Measurements from ENCODE around the gene TRNP1.

The TRNP1 gene

DNA sequence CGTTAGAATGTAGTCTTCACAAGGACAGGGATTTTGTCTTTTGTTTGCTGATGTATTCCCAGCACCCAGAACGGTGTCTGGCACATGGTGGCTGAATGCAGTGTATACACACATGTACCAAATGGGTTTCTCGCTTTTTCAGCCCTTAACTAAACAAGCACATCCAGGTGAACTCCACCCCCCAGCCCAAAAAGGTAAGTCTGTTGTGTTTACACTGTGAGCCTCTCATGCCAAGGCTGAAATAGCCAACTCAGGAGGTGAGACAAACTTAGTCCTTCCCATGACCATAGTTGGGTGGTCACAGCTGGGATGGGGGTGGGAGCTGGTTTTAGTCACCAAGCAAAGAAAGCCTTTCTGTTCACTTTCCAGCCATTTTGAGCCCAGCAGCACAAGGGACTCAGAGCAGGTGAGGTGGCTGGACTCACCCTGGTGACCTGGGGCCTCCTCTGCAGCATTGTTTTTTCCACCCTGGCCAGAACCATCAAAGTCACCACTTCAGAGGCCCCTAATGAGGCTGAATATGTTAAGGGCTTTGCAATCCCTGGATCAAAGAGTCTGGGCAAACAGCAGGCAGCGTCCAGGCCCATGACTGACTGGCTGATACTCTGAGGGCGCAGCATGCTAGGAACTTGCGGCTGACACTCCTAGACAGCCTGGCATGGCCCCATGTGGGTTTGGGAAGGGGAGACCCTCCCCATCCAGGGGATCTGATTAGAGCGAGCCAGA is 10.4 kb downstream of the TRNP1 start:
- no peak for DNase-seq

DNA sequence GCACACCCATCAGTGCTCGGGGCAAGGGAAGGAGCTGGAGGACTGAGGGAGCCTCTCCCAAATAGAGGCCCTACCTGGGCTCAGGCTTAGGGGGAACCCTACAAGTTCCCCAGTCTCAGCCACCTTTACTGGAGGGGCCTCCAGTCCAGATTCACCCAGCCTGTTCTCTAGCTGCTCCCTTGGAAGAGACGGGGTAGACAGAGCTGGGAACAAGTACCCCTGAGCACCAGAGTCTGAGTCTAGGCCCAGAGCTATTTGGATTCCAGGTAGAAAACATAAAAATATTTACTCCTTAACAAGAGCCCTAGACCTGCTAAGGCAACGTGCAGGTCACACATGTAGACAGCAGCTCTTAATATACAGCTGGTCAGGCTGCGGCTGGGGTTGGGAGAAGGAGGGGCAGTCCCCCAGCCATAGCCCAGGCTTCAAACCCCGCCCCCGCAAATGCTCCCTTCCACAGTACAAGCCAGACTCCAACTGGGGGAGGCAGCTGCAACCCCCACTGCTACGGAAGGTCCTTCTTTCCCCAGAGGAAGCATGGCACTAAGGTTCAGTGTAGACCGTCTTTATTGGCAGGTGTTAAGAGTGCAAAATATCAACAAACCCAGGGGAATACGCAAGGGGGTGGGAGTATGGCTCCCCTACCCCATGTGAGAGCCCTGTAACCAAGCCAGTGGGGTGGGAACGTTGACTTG is 11.1 kb downstream of the TRNP1 start:
- no peak for DNase-seq

DNA sequence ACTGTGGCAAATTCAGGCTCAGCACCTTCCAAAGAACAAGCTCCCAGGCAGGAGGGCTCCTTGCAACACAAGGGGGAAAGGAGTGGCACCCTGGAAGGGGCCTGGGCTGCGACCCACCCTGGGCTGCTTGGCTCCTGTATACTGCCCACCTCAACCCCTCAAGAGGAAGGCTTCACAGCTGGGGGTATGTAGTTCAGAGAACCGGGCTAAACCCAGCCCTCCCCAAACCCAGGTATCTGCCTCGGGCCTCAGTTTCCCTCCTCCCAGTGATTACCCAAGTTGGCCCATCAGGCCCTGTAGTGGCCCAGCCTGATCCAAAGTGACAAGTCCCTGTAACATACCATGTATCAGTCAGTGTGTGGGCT is 11.7 kb downstream of the TRNP1 start:
- no peak for DNase-seq

DNA sequence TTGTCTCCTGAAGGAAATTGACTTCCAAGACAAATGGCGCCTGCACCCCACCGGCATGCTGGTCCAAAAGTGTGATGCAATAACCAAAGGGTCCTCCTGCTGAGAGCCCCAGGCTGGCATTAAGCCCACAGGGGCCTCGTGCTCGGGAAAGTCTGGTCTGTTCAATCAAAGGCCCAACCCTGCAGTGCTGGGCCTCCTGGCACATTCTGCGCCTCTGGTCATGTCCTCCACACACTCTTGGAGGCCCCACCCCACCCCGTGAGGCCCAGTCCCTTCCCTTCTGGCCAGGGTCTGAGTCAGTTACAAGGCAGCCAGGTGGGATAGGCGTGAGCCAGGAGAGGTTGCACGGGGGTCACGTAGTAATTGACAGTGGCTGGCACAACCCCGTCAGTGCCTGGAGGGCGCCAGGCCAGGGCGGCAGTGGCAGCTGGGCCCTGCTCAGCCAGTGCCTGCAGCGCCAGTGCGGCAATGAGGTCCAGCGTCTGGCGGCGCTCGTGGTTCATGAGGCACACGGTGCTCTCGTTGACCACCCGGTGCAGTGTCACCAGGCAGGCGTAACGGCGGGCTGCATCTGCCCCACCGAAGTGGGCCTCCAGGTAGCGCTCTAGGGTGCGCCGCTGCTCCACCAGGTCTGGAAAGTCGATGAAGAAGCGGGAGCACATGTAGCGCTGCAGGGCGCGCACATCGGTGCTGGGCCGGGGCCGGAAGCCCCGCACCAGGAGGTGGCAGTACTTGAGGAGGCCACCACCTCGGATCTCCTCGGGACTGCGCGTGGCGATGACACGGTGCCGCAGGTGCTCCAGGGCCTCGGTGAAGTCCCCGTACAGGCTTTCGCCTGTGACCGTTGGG is 12.4 kb downstream of the TRNP1 start:
- DNase-seq: no peak

DNA sequence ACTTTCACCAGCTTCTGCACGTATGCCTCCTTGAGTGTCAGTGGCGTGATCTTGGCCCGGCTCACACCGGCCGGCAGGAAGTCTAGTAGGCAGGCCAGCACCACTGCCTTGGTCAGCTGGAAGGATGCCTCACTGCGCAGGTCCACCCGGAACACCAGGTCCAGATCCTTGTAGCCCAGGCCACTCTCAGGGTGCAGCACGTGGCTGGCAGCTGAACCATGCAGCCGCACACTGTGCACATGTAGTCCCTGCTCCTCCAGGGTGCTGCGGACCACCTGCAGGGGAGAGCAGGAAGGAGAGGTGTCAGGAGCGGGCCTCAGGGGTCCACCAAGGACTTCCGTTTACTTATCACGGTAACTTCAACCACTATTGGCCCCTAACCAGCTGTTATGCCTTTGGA is 13.2 kb downstream of the TRNP1 start:
- no peak for DNase-seq

DNA sequence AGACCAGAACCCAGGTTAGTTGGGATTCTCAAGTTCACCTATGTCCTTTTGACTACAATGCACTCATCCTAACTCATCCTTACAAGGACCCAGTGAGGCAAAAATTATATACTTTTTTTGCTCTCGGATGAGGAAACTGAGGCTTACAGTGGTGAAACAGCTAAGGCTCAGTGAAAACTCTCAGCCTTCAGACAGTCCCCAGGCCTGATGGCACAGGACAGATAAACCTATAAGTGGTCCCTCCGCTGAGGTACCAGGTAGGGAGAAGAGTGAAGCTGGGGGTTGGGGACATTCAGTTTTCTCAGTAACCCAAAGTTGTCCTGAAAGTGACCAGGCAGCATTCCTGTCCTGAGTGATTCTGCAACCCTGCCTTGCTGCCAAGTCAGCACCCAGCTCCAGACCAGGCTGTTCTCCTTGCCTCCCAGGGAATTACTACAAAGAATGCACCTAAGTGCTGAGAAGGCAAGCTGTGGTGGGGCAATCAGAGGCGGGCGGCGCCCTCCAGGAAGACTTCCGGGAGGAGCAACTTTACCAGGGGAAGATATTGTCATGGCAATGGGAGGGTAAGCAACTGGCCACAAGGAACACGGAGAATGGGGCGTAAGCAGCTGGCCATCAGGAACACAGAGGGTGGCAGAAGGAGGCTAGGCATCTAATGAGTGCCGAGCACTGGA is 14.6 kb downstream of the TRNP1 start:
- no peak for DNase-seq

DNA sequence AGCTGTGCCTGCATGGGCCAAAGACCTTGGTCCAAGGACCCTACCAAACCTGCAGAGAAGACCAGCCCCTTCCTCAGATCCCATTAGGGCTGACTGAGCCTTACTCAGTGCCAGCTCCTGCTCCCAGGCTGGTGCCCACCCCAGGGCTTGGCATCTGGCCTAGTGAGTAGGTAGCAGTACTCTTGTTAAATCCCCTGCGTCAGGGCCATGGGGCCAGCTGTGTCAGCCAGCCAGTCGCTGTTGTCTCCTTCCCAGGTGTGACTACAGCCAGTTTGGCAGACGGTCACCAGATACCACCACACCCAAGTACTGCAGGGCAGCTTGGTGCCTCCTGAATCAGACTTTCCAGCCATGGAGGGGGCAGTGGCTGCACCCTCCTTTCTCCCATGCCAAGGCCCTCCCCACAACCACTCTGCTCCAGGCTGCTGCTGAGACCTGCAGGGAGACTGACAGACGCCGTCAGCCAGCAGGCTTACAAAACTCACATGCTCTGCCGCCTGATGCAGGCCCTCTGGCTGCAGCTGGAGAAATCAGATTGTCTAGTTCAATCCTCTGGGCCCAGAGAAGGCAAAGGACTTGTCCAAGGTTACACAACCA is 16.2 kb downstream of the TRNP1 start:
- peak; percentile 45 for DNase-seq

DNA sequence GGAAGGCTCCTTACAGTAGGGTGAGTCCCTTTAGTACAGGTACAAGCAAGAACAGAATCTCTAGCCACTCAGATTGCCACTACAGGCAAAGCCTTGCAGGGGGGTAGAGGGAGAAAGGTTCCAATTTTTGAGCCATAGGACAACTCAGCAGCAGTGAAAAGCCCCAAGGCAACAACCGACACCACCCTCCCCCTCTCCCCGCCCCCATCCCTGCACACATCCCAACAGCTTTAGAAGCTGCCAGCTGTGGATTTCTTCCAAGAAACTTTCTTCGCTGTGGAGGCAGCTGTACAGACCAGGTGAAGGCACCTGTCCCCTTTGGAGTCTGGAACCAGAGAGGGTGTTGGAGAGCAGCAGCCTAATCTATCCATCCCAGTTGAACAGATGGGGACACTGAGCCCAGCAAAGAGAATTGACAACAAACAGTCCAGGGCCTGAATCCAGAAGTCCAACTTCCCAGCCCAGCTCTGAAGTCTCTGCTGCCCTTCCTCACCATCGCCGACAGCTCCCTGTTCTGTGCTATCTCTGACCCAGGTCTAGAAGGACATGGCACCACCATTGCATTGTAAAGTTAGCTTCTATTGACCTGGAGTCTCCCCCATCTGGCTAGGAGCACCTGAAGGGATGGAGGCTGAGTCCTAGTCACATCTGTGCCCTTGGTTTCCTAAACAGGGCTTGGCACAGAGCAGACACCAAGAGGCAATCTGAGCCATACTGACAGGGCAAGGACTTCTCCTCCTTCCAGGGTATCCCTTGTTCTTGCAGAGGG is 16.9 kb downstream of the TRNP1 start:
- DNase-seq: no peak

DNA sequence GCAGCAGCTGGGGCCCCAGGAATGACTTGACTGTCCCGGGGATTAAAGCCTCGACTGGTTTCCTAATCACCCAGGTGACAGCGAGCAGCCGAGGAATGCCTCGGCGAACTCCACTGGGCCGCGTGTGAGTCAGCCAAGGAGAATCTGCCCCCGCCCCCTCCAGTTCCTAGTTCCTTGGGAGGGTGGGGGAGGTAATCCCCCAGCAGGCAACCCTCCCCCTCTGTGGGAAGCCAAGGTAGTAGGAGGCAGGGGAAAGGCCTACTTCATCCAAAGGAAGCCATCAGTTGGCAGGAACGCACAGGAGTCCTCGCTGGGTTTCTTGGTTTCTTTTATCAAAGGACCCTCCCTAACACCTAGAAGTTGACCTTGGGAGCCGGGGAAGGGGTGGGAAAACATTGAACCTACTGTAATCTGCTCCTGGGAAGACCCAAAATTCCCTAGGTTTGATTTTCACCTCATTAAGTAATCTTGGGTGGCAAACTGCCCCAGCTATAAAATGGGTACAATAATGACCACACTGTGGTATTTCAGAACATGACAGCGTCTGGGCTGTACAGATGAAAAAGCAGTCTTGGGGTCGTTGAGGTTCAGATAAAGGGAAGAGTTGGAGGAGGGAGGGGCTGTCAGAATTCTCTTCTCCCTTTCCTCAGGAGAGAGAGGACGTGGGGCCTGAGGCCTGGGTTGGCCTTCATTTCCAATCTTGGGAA is 17.7 kb downstream of the TRNP1 start:
- no peak for DNase-seq

DNA sequence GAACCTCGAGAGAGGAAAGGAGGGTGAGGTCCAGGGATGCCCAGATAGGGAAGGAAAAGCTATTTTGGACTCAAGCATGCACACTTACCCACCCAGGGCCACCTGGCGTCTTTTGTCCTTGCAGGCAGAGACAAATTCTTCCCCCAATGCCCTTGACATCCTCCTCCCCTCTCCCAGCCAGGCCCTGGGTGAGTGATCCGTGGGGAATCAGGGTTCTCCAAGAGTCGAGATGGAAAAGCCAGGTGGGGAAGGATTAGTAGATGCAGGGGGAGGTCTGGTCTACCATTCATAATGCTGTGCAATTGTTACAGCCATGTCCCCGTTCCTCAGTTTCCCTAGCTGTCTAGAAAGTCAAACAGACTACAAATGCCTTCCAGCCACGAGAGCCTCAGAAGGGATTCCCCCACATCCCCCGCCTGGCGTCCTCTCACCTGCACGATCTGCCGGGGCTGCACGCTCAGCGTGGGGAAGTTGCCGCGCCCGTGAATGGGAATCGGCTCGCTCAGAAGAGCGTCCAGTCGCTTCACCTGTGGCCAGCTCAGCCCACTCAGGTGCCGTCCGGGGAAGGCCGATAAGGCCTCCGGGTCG is 18.6 kb downstream of the TRNP1 start:
- no peak for DNase-seq

DNA sequence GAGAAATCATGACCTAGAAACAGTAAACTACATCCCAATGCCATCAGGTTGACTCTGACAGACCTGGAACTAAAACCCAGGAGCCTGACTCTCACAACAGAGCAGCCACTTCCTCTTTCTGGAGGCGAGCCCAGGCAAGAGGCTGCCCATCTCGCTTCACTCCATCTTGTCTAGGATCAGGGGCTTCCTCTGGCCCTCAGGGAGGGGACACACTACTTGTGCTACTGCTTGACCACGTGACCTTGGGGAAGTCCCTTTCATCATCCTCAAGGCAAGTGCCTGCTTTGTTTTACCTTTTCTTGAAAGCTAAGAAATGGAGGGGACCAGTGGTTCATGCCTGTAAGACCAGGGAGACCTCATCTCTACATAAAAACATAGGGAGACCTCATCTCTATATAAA is 21.8 kb downstream of the TRNP1 start:
- no peak for DNase-seq

DNA sequence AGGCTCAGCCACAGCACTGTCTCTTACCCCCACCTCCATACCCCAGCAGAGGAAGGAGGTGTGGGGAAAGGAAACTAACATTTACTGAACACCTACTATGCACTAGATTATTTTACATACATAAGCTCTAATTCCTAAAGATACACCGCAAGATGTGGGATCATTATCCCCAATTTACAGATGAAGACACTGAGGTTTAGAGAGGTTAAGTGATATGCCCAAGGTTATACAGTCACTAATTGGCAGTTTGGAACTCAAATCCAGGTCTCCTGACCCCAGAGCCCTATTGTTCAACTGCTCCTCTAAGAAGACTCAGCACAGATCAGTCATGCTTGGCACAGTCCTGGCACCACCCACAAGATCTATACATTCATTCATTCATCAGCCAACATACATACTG is 22.9 kb downstream of the TRNP1 start:
- no peak for DNase-seq

DNA sequence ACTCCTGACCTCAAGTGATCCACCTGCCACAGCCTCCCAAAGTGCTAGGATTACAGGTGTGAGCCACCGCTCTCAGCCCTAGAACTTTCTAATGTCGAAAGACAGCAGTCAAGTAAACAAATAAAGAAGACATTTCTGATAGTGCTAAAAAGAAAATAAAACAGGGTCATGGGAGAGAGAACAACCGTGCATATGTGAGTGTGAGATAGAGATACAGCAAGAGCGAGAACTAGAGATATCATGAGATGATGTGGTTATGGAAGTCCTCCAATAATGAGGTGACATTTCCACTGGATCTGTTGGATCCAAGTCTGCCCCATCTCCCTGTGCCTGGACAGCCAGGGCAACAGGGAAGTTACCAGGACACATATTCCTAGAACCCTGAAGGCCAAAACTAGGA is 23.7 kb downstream of the TRNP1 start:
- no peak for DNase-seq

DNA sequence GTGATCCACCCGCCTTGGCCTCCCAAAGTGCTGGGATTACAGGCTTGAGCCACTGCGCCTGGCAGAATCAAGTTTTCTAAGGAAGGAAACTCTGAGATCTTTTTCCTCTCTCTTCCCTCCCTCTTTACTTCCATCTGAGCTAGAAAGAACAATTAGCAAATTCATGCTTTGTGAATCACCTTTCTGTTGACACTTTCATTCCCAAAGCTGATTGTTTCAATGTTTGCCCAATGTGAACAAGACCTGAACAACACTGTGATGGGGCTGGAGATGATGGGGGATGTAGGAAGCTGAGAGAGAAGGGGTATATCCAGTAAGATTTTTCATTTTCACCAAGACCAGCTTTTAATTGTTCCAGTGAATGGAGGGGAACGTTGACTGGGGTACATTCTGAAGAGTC is 24.8 kb downstream of the TRNP1 start:
- no peak for DNase-seq

DNA sequence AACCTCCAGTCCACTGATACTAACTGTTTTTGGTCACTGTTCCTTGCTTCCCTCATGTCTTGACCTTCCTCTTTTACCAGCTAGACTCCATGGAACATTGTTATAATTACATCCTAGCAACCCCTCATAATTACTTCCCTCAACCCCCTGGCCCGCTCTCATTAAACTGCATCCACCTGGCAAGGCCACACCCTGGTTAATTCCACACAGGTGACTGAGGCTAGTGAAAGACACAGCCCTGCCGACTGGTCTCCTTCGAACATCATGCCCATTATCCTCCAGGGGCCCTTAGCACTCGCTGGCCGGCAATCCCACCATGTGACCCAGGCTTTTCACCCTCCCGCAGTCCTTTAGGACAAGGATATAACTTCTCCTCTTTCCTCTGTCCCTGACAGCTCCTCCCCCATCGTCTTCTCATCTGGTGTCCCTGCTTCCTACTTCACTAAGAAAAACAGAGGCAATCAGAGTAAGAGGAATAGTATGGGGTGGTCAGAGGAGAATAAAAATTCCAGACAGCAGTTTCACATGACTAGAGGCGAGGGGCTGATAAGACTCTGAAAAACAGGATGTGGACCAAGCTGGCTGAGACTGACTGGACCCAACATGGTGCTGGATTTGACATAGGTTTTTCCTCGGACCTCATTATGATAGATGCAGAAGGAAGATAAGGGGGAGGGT is 28.0 kb downstream of the TRNP1 start:
- no peak for DNase-seq

DNA sequence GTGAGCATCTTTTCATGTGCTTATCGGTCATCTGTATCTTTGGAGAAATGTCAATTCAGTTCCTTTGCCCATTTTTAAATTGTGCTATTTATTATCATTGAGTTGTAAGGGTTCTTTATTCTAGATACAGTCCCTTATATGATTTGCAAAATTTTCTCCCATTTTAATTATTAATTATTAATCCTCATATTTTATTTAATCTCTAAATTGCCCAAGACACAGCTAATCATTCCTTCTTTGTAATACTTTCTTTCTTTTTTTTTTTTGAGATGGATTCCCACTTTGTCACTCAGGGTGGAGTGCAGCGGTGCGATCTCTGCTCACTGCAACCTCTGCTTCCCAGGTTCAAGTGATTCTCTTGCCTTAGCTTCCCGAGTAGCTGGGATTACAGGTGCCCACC is 32.2 kb downstream of the TRNP1 start:
- no peak for DNase-seq

DNA sequence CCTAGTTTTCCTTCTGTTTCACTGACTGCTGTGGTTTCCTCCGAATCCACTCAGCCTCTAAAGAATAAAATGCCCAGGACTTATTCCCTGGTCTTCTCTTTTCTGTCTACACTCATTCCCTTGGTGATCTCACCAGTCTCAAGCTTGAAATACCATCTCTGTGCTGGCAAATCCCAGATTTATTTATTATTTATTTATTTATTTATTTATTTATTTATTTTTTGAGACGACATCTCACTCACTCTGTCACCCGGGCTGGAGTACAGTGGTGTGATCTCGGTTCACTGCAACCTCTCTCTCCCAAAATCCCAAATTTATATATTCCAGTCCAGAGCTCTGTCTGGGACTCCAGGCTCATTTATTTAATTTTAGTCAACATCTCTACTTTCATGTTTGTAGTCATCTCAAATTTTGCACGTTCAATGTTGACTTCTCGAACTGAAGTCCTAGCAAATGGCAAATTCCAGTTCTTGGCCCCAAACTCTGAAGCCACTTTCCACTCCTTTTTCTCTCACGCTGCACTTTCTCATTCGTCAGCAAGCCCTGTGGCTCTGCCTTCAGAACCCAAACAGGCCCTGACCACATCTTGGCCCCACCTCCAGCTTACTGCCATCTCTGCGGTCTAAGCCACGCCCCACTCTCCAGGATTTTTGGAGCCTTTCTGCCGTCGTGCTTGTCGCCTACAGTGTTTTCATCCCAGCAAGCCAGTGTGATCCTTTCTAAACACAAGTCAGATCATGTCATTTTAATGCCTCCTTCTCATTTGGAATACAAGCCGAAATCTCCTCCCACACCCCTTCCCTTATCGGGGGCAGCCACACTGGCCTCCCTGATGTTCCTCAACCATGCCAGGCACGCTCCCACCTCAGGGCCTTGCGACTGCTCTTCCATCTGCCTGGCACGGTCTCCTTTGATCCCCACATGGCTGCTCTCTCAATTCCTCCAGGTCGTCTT is 33.4 kb downstream of the TRNP1 start:
- no peak for DNase-seq

DNA sequence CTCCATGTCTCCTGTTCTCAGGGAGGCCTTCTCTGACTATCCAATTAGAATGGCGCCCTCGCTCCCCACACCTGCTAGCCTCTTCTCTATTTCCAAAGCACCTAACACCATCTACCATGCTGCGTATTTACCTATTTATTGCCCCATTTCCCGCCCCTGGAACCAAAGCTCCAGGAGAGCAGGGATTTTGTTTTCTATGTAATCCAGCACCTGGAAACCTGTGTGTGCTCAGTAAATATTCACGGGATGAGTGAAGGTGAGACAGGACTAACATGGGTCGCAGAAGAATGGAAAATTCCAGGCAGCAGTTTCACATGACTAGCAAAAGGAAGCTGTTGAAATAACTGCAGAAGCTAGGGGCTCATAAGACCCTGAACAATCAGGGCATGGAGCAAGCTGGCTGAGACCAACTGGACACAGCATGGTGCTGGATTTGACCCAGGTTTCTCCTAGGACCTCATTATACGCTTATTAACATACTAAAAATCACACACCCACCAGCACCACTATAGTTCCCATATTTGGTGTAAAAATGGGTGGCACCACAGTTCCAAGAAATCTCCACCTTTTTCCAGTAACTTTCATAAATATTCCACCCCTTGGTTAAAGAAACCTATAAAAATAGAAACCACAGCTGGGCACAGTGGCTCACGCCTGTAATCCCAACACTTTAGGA is 34.2 kb downstream of the TRNP1 start:
- DNase-seq: no peak

DNA sequence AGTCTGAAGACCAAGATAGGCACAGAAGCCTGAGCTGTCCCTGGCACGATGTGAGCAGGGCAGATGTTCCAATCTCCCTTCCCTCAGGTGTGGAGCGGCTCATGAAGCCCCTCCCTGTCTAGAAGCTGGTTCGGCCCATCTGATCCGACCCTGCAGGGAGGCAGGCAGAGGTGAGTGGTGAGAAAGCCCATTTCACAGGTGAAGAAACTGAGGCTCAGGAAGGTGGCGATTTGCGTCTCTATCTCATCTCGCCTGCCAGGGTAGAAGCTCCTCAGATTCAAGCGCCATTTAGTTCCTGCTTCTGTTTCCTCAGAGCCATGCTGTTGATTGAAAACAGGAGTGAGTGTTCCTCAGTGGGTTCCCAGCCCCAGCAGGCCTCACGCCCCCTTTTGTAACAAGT is 36.0 kb downstream of the TRNP1 start:
- DNase-seq: no peak
